ENCODE measurements around the gene GBE1.

GBE1 gene

DNA sequence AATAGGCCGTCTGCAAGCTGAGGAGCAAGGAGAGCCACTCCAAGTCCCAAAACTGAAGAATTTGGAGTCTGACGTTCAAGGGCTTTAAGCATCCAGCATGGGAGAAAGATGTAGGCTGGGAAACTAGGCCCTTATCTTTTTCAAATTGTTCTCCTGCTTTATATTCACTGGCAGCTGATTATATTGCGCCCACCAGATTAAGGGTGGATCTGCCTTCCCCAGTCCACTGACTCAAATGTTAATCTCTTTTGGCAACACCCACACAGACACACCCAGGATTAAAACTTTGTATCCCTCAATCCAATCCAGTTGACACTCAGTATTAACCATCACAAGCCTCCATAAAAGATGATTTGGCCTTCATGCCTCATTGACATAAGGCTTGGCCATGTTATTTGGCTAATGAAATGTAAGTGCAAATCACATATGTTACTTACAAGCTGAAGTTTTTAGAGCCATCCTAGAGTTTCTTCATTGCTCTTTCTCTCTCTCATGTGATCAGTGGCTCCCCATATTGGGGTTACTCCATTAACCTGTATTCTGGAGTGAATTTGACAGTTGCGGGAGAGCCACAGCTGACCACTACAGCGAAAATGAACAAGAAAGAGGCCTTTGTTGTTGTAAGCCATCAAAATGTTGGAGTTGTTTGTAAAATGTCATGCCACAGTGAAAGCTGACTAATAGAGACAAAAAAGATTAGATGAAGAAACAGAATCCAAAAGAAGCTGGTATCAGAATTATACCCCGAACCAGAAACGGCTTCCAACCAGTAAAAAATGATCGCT lies 61.7 kb downstream of the GBE1 start:
- peak; percentile 69 for DNase-seq (ENCODE audit: low spot score)

GRCh38 chr3:81696090-81696489 lies 65.4 kb downstream of the GBE1 start:
- DNase-seq (ENCODE audit: low spot score) = no peak

- no peak for DNase-seq (ENCODE audit: low spot score)
Observed at GRCh38 chr3:81695302-81695701, 66.1 kb downstream of the GBE1 start.

- DNase-seq (ENCODE audit: low spot score) = no peak
Observed at GRCh38 chr3:81694662-81695061, 66.8 kb downstream of the GBE1 start.

DNA sequence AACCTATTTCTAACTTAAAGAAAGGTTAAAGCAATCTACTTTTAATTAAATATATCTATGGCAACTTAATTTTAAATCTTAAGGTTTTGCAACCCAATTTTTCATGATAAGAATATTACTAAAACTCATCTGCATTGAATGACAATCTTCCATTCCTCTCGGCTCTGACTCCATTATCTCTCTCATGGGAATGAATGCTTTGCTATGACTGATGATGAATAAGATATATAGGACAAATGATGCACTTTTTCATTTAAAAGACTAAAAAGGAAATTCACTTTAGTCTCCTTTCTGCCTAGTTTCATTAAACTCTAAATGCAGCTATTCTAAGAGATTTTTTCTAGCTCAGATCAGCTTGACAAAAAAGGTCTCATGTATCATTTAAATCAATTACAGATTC lies 68.7 kb downstream of the GBE1 start:
- no peak for DNase-seq (ENCODE audit: low spot score)

GRCh38 chr3:81689617-81690016 lies 71.8 kb downstream of the GBE1 start:
- DNase-seq (ENCODE audit: low spot score) = no peak

DNA sequence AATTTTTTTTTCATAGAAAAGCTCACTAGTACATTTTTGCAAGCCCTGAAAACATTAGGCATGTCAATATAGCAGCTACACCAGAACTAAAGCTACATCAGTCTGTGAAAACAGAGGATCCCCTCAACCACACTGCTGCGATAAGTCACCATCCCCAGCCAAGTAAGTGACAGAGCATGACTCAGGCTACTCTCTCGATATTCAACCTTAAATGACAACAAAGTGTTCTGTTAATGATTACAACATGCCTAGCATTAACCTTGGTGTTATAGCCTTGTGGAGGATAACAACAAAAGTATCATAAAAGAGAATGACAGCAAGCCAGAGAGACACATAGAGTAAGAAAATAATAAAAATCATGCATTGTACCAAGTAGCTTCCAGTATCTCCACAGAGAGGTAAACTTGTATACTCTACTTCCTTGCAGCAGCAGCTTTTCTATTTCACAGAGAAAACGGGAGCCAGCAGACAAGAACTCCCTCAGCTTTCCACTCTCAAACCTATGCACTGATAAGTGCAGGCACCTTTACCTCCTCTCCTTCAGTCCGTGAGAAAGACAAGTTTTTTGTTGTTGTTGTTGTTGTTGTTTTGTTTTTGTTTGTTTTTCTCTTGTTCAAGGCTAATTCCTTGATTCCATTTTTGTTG lies 76.6 kb downstream of the GBE1 start:
- no peak for DNase-seq (ENCODE audit: low spot score)

- no peak for DNase-seq (ENCODE audit: low spot score)
Observed at GRCh38 chr3:81676706-81677456, 84.6 kb downstream of the GBE1 start.

DNA sequence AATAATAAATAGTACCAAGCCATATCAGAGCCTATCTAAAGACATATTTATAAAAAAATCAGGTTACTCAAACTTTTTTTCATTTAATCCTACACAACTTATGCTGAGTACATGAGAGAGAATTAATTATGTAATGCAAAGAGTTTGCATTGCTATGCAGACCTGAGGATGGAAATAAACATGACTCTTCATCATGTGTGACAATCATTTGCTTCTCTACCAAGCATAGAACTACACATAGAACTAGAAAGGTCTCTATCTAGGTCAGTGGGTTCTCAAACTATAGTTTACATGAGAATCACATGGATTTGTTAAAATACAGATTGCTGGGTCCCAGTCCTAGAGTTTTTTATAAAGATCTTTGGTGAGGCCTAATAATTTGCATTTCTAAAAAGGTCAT lies 86.8 kb downstream of the GBE1 start:
- no peak for DNase-seq (ENCODE audit: low spot score)

GRCh38 chr3:81668283-81668682 lies 93.2 kb downstream of the GBE1 start:
- no peak for DNase-seq (ENCODE audit: low spot score)

GRCh38 chr3:81666502-81667121 lies 94.8 kb downstream of the GBE1 start:
- DNase-seq (ENCODE audit: low spot score) = peak; percentile 41

- no peak for DNase-seq (ENCODE audit: low spot score)
Observed at GRCh38 chr3:81663114-81663513, 98.3 kb downstream of the GBE1 start.

GRCh38 chr3:81660036-81660435 lies 101.4 kb downstream of the GBE1 start:
- DNase-seq (ENCODE audit: low spot score) = no peak

DNA sequence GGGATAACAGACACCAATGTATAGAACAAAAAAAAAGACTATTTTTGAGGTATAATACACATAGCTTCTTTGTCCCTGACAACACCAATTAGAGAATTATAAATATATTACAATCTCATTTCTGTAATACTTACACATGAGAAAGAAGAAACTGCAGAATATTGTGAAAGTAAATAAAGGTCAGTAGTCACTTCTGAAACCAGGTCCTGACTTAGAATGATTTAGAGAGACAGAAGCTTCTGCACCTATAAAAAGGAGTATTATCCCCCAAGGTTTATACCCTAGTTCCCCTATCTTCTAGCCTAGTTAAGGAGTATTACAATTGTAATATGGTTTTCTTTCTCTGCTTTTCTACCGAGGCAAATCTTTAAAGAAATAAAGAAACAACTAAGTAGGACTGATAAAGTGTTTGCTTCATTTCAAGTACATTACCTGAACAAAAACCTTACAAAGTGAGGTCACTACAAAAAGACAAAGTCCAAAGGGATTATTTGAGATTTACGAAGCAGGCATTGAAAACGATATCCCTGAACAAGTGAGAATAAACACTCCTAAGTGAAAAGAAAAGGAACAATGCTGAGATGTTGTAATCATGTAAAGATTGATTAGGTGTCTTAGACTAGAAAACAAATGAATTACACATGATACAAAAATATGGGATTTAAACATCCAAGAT lies 103.0 kb downstream of the GBE1 start:
- no peak for DNase-seq (ENCODE audit: low spot score)

DNA sequence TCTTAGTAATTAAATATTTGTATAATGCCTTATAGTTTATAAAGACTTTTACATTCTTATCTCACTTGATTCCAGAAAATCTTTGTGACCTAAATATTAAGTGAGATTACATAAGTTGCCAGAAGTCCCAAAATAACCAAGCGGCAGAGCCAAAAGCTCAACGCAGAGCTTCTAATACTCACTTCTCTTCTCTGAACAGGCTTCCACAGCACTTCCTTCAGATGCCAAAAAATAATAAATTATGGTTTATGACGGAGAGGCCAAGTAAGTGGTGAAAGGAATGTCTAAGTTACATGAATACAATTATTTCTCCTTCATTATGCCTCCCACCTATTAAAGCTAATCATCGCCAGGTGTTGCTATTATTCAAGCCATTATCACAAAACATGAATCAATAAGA lies 110.3 kb downstream of the GBE1 start:
- no peak for DNase-seq (ENCODE audit: low spot score)

GRCh38 chr3:81650187-81650586 lies 111.3 kb downstream of the GBE1 start:
- no peak for DNase-seq (ENCODE audit: low spot score)

DNA sequence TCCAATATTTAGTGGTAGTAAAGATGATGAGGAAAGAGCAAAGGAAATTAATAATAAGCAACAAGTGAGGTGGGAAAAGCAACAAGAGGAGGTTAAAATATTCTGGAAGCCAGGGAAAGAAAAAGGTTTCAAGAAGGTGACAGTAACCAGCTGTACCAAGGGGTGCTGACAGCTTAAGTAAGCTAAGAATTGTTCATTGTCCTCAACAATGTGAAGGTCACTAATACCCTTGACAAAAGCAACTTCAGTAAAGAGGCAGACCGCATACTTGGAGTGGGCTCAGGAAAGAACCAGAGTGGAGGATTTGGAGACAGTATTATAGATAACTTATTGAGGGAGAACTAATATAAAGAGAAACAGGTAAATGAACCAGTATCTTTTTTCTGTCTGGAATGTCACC lies 116.2 kb downstream of the GBE1 start:
- no peak for DNase-seq (ENCODE audit: low spot score)

DNA sequence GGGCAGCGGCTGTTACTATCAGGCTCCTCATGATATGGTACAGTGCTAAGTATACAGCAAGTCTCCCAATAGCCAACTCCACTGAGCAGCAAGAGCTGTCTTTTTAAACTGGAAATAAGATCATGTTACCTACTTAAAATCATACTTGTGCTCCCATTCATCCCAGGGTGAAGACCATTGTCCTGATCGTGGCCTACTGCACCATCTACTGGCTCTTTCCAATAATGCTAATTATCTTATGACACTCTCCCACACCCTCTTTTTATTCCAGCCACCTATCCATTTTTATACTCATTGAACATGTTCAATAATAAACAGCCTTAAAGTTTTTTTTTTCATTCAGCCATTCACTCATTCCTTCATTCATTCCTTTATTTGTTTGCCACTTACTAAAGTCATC lies 117.7 kb downstream of the GBE1 start:
- DNase-seq (ENCODE audit: low spot score) = no peak

GRCh38 chr3:81638480-81638879 lies 123.0 kb downstream of the GBE1 start:
- DNase-seq (ENCODE audit: low spot score) = no peak

DNA sequence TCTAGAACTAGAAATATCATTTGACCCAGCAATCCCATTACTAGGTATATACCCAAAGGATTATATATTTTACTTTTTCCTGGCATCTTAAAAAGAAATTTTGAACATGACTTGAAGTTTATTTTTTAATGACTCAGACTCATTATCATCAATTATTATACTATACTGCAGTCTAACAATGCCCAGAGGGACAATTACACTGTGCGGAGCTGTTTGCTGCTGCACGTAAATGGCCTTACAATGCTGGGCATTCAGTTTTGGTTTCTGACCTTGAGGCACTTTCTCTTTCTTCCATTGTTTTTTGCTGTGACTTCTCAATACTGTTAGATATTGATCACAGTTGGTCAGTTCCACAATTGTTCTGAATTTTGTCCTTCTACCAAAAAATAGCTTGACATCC lies 128.8 kb downstream of the GBE1 start:
- no peak for DNase-seq (ENCODE audit: low spot score)

- no peak for DNase-seq (ENCODE audit: low spot score)
Observed at GRCh38 chr3:81624756-81625155, 136.7 kb downstream of the GBE1 start.

- DNase-seq (ENCODE audit: low spot score) = no peak
Observed at GRCh38 chr3:81622395-81622794, 139.1 kb downstream of the GBE1 start.
